Activated CD8-positive, alpha-beta memory T cell treated with anti-CD3 and anti-CD28 coated beads, Interleukin-2, amount 50 U/mL, for 1 hour (primary cell): Measurements from ENCODE around the gene FOXD4L1.
"Not testable (repeated sequence)": the region's sequence is repeated elsewhere in the genome, so short reads cannot be mapped to it uniquely, and the experiment has no call there.

Source experiments
- DNase-seq: peaks from one replicate; pipeline ENCODE4 v3.0.0-alpha.2; 2020; ENCODE audit errors: extremely low read depth

The FOXD4L1 gene

DNA sequence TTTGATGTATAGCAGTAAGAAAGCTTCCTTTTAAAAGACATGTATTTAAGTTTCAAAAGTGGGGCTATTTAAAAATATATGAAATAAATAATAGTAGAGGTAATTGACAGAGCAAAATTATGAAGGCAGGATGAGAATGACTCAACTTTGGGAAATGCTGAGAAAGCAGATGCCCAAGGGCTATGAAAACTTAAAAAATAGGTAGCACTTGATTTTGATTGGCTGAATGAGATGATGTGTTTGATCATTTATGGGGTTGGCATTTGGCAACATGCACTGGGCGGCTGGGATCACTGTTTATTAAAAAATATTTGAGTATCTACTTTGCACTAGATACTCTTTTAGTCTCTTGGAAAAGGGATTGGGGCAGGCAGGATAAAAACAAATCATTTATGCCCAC, 26.5 kb downstream of the FOXD4L1 start:
- DNase-seq, result not testable (repeated sequence)

DNA sequence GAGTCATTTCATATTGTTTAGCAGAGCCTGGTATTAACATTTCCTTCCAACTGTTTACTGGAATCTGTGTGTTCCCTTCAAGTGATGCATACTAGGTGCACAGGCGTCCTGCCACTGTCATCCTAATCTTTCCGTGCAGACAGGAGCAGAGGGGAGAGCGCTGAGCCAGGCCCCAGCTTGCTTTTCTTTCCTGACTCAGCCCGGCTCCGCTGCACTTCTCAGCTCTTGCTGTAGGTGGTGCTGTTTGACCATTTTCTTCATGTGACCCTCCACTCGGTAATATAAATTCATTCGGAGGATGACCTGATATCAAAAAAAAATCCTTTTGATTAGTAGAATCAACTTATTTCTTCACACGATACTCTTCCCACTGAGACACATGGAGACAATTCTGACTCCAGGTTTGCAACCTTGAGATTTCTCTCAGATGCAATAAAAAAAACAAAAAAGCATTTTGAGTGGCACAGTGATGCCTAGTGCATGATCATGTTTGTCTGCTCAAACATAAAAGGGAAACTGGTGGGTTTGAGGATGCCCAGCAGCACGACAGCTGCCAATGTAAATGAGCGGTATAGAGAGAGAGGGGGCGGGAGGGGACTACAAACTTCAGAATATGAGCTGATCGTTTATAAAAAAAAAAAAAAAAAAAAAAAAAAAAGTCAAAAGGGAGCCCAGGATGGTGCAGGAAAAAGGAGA, 29.0 kb downstream of the FOXD4L1 start:
- not testable (repeated sequence) for DNase-seq

DNA sequence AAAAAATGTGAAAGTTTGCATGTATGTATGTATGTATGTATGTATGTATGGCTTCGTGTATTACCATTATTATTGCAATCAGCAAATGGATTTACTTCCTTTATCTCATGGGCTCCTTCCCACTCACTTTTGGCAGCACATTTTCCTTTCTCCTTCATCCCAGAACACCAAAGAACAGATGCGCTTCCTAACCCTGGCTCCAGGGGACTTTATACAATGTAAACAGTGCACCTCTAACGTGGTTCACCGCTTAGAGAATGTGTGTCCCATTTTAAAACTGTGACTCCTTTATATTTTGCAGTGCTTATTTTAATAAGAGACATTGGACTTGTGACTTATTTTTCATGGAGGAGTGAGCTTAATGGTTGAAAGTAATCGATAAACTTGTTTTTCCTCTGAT, 29.7 kb downstream of the FOXD4L1 start:
- not testable (repeated sequence) for DNase-seq

DNA sequence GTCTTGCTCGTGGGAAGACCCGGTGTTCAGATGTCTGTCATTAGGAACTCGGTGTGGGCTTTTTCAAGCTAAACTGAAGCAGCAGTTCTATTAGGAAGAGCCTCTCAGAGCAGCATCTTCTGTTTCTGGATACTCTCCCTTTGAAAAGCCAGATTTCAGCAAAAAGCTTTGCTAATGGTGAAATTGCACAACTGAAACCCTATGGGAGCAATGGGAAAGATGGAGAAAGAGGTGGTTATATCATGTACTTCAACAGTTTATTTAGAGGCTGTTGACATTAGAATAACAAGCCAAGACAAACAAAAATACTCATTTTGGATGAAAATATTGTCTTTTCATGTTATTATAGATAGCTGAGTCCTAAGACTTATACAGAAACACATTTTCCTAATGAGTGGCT, 30.4 kb downstream of the FOXD4L1 start:
- DNase-seq, result not testable (repeated sequence)

DNA sequence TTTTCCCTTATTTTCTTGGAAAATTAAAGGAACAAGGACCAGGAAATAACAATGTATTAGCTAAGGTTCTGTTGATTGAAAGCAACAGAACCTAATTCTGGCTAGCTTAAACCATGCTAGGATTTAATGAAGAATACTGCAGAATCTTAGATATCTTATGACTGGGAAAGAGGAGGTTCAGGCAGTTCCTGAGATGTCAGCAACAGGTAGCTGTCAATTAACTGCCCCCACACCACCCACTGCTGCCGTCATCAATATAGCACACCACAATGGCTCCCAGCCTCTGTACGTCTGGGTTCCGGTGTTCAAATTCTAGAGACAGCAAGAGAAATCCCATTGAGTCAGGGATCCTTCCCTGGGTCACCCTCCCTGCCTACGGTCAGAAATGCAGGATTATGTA, 34.5 kb downstream of the FOXD4L1 start:
- not testable (repeated sequence) for DNase-seq

DNA sequence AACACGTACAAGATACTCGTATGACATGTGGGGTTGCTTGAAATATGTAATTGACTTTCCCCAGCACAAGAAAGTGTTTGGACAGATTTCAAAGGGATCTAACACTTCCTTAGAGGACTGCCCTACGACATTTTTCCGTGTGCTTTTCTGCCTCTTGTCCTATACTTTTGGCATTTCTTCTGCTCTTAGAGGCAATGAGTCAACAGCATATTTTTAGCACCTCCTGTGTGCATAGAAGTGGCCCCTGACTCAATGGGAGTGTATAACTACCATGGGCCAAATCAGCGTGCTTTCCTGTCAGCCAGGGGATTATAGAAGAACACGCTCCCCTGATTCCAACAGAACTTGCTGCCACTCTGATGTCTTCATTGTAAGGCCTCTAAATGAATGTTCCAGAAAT, 38.1 kb downstream of the FOXD4L1 start:
- not testable (repeated sequence) for DNase-seq

DNA sequence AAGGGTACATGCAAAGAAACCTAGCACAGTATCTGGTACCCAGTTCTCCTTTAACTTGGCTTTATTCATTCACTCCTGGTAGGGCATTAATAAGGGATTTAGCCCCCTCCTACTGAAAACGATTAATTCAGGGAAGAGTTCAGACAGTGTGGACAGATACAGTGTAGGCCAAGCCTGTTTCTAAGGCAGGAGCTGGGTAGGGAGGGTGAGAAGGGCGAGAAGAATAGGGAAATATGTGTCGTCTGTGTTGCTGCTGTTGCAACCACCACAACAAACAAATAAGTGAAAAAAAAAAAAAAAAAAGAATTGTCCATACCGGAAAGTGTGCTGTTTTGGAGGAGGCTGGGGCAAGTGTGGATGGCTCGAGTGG, 42.4 kb downstream of the FOXD4L1 start:
- not testable (repeated sequence) for DNase-seq

DNA sequence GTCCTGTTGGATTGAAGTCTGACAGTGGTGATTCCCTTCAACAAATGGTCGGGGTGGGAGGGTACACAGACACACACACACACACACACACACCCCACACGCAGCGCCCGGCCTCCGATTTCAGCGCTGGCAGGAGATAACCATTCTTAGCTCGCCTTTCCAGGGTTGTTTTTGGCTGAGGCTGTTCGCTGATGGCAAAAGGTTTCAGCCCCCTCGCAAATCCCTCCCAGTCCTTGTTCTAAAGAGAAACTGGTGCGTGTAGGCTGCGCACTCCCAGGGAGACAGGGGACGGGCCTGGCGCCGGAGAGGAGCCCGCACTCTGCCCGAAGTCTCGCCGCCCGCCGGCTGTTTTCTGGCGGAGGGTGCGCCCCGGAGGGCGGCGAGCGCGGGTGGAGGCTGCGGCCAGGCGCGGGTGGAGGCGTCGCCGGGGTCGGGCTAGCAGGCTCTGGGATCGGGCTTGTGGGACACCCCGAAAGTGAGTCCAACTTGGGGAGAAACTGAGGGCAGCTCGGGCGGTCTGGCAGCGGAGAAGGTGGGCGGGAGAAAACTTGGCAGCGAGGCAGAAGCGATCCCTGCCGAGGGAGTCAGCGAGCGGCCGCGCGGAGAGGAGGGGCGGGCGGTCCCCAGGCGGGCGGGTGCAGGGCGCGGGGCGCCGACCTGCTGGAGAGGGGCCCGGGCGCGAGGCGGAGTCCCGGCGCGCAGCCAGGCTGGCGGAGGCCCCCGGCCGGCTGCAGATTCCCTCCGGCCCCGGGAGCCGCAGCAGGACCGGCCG, 42.9 kb downstream of the FOXD4L1 start:
- not testable (repeated sequence) for DNase-seq

DNA sequence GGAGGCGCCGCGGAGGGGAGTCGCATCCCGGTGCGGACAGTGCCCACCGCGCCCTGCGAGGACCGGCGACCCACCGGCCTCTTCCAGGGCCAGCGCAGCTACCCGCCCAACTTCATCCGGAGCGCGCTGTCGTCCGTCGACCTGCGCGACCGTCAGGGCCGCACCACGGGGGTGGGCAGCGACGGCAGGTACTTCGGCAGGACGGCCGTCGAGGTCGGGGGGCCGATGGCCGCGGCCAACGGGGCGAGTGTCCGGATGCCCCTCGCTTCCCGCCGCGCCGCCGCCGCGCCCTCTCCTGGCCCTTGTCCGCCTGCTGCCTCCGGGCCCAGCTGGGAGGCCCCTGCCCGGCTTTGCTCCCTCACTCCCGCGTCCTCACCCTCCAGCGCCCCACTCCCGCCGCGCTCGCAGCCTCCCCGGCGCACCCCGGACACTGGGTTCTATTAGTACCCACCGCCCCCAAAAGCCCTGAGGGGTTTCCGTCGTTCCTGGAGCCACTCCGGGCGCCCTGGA, 43.6 kb downstream of the FOXD4L1 start:
- not testable (repeated sequence) for DNase-seq

DNA sequence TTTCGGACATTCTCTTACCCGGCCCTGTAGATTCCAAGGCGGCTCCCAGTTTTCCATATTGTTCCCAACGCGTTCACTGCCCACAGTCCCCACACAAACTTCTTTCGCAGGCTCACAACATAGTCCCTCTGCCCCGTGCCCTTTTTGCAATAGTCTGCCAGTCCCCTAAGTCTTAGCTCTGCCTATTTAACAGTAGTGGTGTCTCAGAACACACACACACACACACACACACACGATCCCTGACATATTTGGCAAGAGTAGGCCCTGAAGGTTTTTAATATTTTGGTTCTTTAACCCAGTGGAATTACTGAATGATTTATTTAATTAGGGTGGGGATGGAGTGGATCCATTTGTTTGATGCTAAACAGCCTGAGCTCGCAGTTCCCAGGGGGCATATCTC, 44.1 kb downstream of the FOXD4L1 start:
- not testable (repeated sequence) for DNase-seq
